Activated B cell treated with CpG ODN at 0.5 μM for 24 hours (primary cell): ENCODE measurements around the gene SF3A1. TPM values are rescaled to one million over a fixed set of nuclear protein-coding genes. Genes with fewer than 3 reads are reported as not detected.

Experiments used
- ATAC-seq: fragments of 200-7000 bp; cut with Tn5 transposase; one replicate; pipeline ENCODE4 v1.10.0; 2021; ENCODE audit warnings: low read depth, mild to moderate bottlenecking, moderate library complexity
- CTCF ChIA-PET: fragments of 350-600 bp; sonication (Branson Sonifier 250); formaldehyde crosslinking; loops from one replicate; lab custom pipeline; 2021; ENCODE audit warnings: antibody characterized with exemption; lab: Charles Lee
- POLR2A ChIA-PET: fragments of 350-600 bp; sonication (Branson Sonifier 250); formaldehyde crosslinking; loops from one replicate; lab custom pipeline; 2021; ENCODE audit warnings: antibody characterized with exemption; lab: Charles Lee
- DNase-seq: peaks from one replicate; pipeline ENCODE4 v3.0.0; 2022
- H3K27ac Mint-ChIP-seq: one replicate; pipeline ENCODE4 v1.8.0; 2020; ENCODE audit warnings: mixed read lengths
- H3K27me3 Mint-ChIP-seq: one replicate; pipeline ENCODE4 v1.8.0; 2021; ENCODE audit warnings: mixed read lengths
- H3K36me3 Mint-ChIP-seq: one replicate; pipeline ENCODE4 v1.8.0; 2021; ENCODE audit warnings: low read depth, mixed read lengths
- H3K4me1 Mint-ChIP-seq: one replicate; pipeline ENCODE4 v1.8.0; 2021; ENCODE audit warnings: mixed read lengths
- H3K4me3 Mint-ChIP-seq: one replicate; pipeline ENCODE4 v1.8.0; 2020; ENCODE audit warnings: mild to moderate bottlenecking, mixed read lengths
- H3K9me3 Mint-ChIP-seq: one replicate; pipeline ENCODE4 v1.8.0; 2020; ENCODE audit warnings: mixed read lengths
- intact Hi-C: fragments of 100-400 bp; cut with micrococcal nuclease; formaldehyde crosslinking; loops from one replicate; pipeline ENCODE4 v1.15.1; 2024
- total RNA-seq: library from RNA; stranded (reverse); gene quantifications from 2 replicates; pipeline ENCODE4 v1.2.3, GENCODE V29; 2022
- TF ChIP-seq, protein P1 (sequence below): fragments of 200-600 bp; IDR thresholded peaks from one replicate; pipeline ENCODE4 v1.8.0; 2022; ENCODE audit warnings: antibody characterized with exemption, mild to moderate bottlenecking

The SF3A1 gene
- total RNA-seq, 1 donor from 2014 or later, result 263 TPM

GRCh38 chr22:30294066-30294465 lies 62.6 kb downstream of the SF3A1 start:
- TF ChIP-seq, protein P1, sequence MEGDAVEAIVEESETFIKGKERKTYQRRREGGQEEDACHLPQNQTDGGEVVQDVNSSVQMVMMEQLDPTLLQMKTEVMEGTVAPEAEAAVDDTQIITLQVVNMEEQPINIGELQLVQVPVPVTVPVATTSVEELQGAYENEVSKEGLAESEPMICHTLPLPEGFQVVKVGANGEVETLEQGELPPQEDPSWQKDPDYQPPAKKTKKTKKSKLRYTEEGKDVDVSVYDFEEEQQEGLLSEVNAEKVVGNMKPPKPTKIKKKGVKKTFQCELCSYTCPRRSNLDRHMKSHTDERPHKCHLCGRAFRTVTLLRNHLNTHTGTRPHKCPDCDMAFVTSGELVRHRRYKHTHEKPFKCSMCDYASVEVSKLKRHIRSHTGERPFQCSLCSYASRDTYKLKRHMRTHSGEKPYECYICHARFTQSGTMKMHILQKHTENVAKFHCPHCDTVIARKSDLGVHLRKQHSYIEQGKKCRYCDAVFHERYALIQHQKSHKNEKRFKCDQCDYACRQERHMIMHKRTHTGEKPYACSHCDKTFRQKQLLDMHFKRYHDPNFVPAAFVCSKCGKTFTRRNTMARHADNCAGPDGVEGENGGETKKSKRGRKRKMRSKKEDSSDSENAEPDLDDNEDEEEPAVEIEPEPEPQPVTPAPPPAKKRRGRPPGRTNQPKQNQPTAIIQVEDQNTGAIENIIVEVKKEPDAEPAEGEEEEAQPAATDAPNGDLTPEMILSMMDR, result no peak
- H3K9me3 Mint-ChIP-seq, result no peaks in the 10 kb centered on the region
- intact Hi-C loops, result no loop called here
- H3K4me3 Mint-ChIP-seq, result no peak overlapping the region
- peaks cover 29% of the 10 kb centered on the region for H3K4me1 Mint-ChIP-seq
- POLR2A ChIA-PET, result interaction anchor here (7.6 kb wide), 1 partner anchor 11 kb away, joined by 131 read pairs; no protein-coding TSS in a partner anchor
- H3K27me3 Mint-ChIP-seq, result no peaks in the 10 kb centered on the region
- DNase-seq (no peak), ATAC-seq (no peak)
- H3K27ac Mint-ChIP-seq, result no peak overlapping the region
- H3K36me3 Mint-ChIP-seq, result peaks cover 62% of the 10 kb centered on the region
- CTCF ChIA-PET, result no interaction called here

DNA sequence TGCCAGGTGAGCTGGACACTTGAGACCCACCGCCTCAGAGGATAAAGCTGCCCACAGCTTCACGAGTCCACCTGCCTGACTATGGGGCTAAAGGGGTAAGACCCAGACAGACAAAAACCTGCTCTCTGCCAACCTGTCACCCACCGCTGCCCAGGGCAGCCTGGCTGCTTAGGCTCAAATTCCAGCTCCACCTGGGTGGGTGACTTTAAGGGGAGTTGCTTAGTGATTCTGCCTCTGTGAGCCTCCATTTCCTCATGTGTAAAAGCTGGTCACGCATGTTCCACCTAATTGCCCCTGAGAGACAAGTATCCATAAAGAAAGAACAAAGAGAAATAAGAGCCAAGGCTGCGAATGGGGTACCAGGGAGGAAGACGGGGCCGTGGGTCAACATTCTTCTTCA lies 63.7 kb downstream of the SF3A1 start:
- TF ChIP-seq, protein P1, result no peak
- Mint-ChIP-seq H3K4me1 (peaks cover 30% of the 10 kb centered on the region), H3K4me3 (no peak overlapping the region), H3K27me3 (no peaks in the 10 kb centered on the region), H3K9me3 (no peaks in the 10 kb centered on the region), H3K36me3 (peaks cover 52% of the 10 kb centered on the region), H3K27ac (no peak overlapping the region)
- CTCF ChIA-PET, result no interaction called here
- DNase-seq, result no peak
- intact Hi-C loops, result no loop called here
- ATAC-seq, result no peak
- POLR2A ChIA-PET, result interaction anchor here (7.6 kb wide), 1 partner anchor 12 kb away, joined by 131 read pairs; no protein-coding TSS in a partner anchor

DNA sequence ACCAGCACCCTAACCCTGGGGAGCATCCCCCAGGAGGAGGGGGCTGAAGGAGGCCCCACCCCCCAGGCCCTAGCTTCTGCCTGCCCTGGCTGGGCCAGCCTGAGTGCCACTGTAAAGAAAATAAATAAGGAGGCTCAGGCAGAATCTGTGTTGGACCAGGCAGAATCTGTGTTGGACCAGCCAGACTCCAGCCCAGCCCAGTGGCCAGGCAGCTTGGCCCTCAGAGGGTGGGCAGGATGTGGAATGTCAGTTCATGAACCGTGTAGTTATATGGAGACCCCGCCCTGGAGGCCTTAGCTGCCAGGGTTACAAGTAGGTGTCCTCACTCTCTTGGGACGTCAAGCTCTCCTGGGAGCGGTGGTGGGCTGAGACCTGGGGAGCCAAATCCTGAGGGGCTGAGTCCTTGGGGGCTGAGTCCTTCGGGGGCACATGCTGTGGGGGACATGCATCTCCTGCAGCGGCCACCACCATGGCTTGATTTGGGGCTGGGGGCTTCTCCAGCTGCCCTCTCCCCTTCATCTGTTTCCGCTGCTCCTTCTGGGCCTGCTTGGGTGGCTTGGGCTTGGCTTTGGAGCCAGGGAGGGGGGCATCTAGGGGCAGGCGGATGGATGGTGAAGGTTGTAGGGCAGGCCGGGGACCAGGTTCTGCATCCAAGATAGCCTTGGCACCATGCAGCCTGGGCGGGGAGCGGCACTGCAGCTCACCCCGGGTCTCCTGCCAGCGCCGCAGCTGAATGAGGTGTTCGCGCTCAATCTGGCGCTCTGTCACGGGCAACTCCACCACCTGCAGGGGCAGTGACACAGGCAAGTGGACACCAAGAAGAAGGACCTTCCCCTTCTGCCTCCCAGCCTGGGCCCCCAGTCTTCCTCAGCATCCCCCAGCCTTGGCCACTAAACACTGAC lies 64.4 kb downstream of the SF3A1 start:
- Mint-ChIP-seq H3K9me3 (no peaks in the 10 kb centered on the region), H3K36me3 (peaks cover 45% of the 10 kb centered on the region), H3K27ac (no peak overlapping the region), H3K4me1 (peaks cover 34% of the 10 kb centered on the region), H3K27me3 (no peaks in the 10 kb centered on the region), H3K4me3 (no peak overlapping the region)
- intact Hi-C loops, result no loop called here
- POLR2A ChIA-PET, result interaction anchor here (5.5 to 7.6 kb wide), 3 partner anchors 13 to 64 kb away, joined by 68 to 131 read pairs (median 92); partner anchors contain the start of genes CCDC157, SF3A1 and TBC1D10A
- no peak for DNase-seq
- CTCF ChIA-PET, result interaction anchor here (7.8 kb wide), 1 partner anchor 97 kb away, joined by 275 read pairs; the partner anchor contains the start of gene RNF215
- ATAC-seq, result no peak
- TF ChIP-seq, protein P1, result no peak

DNA sequence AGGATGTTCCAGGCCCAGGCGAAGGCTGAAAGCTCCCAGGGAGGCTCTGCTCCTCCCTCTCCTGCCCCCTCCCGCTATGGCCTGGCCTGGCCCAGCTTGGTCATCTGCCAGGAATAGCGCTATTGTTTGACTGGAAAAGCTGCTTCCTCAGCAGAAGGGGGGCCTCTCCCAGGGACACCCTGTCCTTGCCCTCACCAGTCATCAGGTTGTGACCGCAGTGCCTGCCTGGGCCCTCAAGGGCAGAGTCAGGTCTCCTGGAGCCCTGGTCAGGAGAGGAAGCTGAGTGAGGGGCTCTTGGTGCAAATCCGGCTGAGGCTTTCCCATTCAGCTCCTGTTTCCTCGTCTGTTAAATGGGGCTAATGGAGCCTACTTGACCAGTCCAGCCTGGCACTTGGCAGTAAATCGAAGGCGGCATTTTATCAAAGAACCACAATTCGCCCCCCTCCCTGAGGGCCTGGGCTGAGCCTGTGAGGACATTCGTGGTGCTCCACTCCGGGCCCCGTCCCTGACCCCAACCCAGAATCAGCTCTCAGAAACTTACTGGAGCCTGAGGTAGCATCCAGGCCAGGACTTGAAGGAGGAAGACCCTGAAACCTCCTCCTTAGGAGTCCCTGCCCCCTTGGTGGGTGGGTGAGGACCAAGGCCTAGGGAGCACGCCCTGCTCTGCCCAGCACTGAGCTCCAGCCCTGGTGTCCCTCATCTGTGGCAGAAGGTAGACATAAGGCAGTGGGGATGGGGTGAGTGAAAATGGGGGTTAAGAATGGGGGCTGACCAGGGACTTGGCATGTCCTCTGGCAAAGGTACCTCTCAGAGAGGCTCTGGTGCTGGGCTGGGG lies 65.4 kb downstream of the SF3A1 start:
- no peak for ATAC-seq
- DNase-seq, result no peak
- TF ChIP-seq, protein P1, result no peak
- H3K36me3 Mint-ChIP-seq, result peaks cover 34% of the 10 kb centered on the region
- H3K9me3 Mint-ChIP-seq, result no peaks in the 10 kb centered on the region
- peaks cover 38% of the 10 kb centered on the region for H3K4me1 Mint-ChIP-seq
- CTCF ChIA-PET, result interaction anchor here (1.2 to 7.8 kb wide), 4 partner anchors 12 to 183 kb away, joined by 3 to 275 read pairs (median 83); partner anchors contain the start of genes RNF215 and TBC1D10A
- H3K4me3 Mint-ChIP-seq, result no peak overlapping the region
- intact Hi-C loops, result no loop called here
- no peaks in the 10 kb centered on the region for H3K27me3 Mint-ChIP-seq
- POLR2A ChIA-PET, result interaction anchor here (1.2 to 7.6 kb wide), 5 partner anchors 14 to 134 kb away, joined by 3 to 131 read pairs (median 68); partner anchors contain the start of genes CCDC157, MTFP1, SF3A1 and TBC1D10A
- H3K27ac Mint-ChIP-seq, result peak overlapping the region; percentile 82
